HG03108 (cell line): ENCODE data around the gene EXOSC2.

ENCODE experiments used
- ATAC-seq: cut with Tn5 transposase; IDR thresholded peaks from one replicate; pipeline ENCODE4 v1.9.1; 2021; ENCODE audit warnings: moderate library complexity; ENCODE audit not compliant: unreplicated experiment

The EXOSC2 gene

DNA sequence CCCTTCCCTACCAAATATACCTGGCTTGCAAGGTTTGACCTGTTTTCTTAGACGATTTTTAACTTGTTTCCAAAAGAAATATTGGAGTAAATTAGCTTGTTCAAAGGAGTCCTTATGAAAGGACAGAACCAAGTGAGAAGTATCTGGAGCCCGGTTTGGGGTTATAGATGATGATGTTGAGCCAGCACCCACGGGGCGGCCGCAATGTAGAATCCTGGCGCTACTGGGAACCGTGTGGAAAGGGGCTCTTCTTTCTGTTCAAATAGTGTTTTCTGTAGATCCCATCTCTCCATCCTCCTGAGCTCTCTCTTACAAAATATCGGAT is 517 bp upstream of the EXOSC2 start:
- no peak for ATAC-seq

- no peak for ATAC-seq
These were observed 625 bp downstream of the EXOSC2 start for GRCh38 chr9:130694205-130694604.

GRCh38 chr9:130696139-130696650 is 2.6 kb downstream of the EXOSC2 start:
- ATAC-seq: no peak

GRCh38 chr9:130696996-130697395 is 3.4 kb downstream of the EXOSC2 start:
- no peak for ATAC-seq

DNA sequence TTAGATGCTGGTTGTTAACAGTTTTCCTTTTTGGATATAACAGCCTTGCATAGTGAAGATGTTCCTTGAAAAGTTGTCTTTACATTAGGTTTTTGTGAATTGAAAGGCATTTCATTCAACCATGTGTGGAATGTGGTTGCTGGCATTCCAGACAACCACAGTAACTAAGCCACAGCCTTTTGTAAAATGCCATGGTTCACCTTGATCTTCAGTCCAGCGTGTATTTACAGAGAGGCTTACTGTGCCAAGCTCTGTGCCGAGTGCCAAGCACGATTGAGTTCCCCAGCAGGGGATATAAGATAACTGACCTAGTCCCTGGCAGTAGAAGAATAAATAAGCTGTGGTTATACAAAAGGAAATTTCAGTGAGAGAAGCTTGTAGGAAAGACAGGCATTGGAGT is 4.9 kb downstream of the EXOSC2 start:
- no peak for ATAC-seq

DNA sequence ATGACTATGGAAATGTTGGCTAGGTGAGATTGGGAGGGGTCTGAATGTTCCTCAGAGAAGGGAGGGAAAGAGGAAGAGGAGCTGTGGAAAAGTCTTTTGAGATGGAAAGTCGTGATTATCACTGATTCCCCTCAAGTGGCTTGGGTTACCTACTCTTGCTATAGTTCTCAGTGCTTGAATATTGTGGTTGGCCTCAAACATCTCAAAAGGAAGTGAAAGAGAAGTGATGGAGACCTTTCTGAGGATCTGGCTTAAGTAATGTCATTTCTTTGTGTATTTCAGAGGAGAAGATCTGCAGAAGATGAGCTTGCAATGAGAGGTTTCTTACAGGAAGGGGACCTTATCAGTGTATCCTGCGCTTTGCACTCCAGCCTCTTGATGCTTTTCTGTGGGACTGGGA is 5.5 kb downstream of the EXOSC2 start:
- no peak for ATAC-seq

DNA sequence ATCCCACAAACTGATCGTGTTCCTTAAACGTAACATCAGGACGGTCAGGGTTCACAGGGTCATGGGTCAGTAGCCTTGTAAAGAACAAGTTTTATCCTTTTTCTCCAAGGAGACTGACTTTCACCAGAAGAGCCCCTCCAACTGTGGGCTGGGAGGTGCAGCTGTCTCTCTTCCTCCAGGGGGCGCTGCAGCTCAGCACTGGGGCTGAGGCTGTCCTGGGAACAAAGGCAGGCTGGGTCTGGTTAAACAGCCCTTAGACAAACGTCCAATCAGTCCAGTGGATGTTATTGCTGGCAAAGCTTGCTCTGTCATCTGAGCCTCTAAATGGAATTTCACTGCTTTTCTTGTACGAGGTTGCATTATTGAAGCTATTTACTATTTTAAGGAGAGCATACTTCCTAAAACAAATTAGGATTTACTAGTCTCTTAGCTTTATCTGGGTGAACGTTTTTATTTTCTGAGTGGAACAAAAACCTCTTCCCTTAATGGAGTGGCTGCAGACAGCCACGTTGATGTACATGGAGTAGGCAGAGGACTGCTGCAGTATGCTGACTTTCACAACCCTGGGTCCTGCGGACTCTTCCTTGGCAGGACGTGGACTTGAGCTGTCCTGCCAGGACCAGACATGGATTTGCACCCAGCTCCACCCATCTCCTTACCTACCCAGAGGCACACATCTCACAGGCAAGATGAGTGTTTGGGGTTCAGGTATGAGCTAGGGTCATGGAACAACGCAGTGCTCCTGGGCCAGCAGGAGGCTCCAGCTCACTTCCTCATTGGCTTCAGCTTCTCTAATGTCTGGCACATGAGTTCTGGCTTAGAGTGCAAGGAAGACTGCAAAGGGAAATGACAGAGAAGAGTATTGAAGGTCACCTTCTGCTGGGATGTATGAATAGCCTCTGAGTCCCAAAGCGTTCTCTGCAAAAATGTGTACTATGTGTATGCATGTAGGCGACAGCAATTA is 7.8 kb downstream of the EXOSC2 start:
- no peak for ATAC-seq

- no peak for ATAC-seq
These were observed 9.9 kb downstream of the EXOSC2 start for GRCh38 chr9:130703501-130703900.

- no peak for ATAC-seq
These were observed 13.8 kb downstream of the EXOSC2 start for GRCh38 chr9:130707225-130707976.

GRCh38 chr9:130710822-130711352 is 17.3 kb downstream of the EXOSC2 start:
- no peak for ATAC-seq

- no peak for ATAC-seq
These were observed 17.9 kb downstream of the EXOSC2 start for GRCh38 chr9:130711469-130711868.

DNA sequence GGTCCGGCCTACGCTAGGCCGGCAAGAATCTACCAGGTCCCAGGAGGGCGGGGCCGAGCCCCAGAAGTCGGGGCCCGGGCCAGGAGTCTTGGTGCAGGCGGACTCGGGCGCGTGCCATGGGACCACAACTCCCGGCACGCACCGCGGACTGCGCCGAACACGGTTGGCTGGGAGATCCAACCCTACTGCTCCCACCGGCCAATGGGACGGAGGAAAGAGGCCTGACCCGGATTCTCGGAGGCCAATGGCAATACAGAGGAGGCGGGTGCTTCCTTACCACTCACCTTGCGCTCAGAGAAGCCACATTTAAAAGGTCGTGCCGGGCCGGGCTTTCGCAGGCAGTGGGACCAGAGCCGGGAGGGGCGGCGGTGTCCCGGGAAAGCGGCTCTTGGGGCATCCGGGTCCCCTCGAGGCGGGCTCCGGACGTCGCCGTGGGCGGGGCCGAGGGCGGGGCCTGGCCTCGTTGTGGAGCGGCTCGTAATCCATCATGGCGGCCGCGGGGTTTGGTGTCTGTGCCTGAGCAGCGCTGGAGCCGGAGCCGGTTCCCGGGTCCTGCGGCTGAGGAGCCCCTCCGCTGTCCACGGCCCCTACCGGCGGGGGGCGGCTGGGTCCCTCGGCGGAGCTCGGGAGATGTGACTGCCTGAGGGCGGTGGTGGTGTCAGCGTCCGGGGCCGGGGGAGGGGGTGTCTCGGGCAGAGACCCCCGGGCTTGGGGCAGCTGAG is 19.1 kb downstream of the EXOSC2 start:
- peak; percentile 96 for ATAC-seq

- no peak for ATAC-seq
These were observed 19.8 kb downstream of the EXOSC2 start for GRCh38 chr9:130713286-130713960.

DNA sequence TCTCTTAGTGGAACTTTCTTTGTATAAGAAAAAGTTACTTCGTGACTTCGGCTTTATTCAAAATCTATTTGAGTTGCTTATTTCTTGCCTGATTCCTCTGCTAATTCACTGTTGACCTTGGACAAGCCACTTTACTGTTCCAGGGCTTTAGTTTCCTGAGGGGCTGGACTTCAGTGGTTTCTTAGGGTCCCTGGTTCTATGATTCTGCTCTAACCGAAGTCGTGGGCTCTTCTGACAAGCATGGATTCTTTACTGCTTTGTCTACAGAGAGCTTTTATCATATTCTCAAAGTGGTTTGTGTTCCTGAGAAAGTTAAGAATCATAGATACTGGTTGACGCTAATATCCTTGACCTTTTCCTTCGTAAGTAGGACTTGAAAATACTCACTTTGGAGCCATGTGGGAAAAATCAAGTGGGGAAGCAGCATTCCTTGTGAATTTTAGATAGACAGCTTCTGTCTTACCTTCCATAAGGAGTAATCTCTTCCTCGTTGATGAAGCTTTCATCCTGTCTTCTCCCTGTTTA is 21.1 kb downstream of the EXOSC2 start:
- no peak for ATAC-seq

DNA sequence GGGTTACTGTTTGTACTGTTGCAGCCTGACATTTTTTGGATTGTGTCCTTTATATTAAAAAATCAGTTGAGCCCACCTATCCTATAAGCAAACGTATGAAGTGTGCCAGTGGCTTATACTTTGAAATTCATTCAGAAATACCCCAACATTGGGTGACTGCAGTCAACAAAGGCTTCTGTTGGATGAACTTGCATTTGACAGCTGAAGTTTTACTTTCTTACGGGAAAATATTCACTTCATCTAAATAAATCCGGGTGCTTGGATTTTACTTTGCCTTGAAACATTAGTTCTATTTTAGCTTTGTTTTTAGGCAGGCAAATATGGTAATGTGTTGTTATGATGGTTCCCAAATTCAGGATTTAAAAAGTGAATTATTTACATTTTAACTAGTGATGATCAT is 21.7 kb downstream of the EXOSC2 start:
- ATAC-seq: no peak

DNA sequence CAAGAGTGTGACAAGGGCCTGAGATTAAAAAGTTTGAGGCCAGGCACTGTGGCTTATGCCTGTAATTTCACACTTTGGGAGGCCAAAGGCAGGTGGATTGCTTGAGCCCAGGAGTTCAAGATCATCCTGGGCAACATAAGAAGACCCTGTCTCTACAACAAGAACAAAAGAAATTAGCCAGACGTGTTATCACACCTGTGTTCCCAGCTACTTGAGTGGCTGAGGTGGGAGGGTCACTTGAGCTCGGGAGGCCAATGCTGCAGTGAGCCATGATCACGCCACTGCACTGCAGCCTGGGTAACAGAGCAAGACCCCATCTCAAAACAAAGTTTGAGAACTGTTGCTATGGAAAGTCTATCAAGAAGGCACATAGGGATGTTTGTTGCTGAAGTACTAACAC is 25.0 kb downstream of the EXOSC2 start:
- ATAC-seq: no peak

DNA sequence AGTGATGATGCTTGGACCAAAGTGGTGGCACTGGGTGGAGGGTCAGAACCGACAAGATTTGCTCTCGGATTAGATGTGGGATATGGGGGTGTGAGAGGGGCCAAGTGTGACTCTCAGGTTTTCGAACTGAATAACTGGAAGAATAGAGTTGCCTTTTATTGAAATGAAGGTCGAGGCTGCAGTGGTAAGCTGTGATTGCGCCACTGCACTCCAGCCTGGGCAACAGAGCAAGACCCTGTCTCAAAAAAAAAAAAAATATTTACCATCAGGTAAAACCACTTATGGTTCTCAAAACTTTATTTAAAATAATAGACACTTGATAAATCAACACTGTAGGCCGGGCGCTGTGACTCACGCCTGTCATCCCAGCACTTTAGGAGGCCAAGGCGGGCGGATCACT is 27.2 kb downstream of the EXOSC2 start:
- no peak for ATAC-seq

DNA sequence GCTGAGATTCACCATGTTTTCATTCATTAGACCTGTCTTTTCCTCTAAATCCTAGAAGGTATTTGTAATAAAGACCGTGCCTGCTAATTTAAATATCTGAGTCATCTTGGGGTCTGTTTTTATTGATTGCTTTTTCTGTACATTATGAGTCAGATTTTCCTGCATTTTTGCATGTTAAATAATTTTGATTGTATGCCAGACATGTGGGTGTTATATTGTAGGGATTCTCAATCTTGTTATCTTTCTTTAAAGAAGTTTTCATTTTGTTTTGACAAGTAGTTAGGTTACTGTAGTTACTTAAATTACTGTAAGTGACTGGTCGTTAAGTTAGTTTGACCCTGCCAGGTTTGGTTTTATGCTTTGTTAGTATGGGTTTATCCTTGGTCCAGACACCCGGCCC is 35.1 kb downstream of the EXOSC2 start:
- ATAC-seq: no peak

- ATAC-seq: no peak
These were observed 35.6 kb downstream of the EXOSC2 start for GRCh38 chr9:130729145-130729544.

DNA sequence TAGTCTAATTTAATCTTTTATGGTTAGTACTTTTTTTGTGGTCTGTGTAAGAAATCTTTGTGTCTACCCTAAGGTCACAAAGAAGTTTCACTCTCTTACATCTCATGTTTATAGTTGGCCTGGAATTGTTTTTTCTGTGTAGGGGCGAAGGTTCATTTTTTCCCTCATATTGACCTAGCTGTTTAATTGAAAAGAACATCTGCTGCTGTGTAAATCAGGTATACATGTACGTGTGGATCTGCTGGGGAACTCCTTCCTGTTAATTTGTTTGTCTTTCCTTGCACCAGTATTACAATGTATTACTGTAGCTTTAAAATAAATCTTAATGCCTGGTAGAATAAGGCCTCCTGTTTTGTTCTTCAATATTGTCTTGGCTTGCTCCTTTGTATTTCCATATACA is 37.8 kb downstream of the EXOSC2 start:
- ATAC-seq: no peak
